B cell (primary cell): ENCODE results near the gene CEP131.

Experiments used
- EZH2 ChIP-seq: IDR thresholded peaks from 2 replicates; pipeline ENCODE4 v1.6.1; 2012; ENCODE audit warnings: borderline replicate concordance, low read depth, mild to moderate bottlenecking, moderate library complexity, low read length; ENCODE audit not compliant: insufficient read depth, poor library complexity, severe bottlenecking
- TF ChIP-seq, protein P1 (sequence below): fragments of 200-600 bp; IDR thresholded peaks from one replicate; pipeline ENCODE4 v1.8.0; 2022; ENCODE audit warnings: antibody characterized with exemption, mild to moderate bottlenecking

DNA sequence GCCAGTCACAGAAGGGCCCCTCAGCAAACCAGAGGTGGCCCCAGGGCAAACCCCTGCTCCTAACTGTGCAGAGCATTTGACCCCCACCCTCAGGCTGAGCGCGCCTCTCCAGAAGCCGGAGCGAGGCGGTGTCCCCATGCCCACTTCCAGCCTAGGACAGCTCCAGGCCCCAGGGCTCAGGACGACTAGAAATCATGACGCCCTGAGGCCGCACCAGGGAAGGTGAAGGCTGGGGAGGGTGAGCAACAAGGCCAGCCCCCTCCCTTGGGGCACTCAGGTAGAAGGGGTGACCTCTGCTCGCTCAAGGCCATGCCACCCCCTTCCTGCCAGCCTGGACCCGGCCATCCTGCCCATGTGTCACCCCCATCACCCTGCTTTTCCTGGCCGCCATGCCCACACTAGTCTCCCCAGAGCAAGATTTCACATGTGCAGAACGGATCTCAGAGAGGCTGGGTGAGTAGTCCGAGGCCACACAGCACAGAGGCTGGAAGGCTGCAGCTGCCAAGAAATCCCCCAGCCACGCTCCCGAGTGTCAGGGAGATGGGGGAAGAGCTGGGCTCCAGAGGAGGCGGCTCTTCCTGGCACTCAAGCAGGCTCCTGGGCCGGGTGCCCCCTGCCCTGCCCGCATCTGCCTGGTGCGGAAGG, 59.6 kb downstream of the CEP131 start:
- TF ChIP-seq, protein P1, sequence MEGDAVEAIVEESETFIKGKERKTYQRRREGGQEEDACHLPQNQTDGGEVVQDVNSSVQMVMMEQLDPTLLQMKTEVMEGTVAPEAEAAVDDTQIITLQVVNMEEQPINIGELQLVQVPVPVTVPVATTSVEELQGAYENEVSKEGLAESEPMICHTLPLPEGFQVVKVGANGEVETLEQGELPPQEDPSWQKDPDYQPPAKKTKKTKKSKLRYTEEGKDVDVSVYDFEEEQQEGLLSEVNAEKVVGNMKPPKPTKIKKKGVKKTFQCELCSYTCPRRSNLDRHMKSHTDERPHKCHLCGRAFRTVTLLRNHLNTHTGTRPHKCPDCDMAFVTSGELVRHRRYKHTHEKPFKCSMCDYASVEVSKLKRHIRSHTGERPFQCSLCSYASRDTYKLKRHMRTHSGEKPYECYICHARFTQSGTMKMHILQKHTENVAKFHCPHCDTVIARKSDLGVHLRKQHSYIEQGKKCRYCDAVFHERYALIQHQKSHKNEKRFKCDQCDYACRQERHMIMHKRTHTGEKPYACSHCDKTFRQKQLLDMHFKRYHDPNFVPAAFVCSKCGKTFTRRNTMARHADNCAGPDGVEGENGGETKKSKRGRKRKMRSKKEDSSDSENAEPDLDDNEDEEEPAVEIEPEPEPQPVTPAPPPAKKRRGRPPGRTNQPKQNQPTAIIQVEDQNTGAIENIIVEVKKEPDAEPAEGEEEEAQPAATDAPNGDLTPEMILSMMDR: no peak
- TF ChIP-seq EZH2: no peak
